K562 (cell line): Measurements from ENCODE around the gene PRELID2. TPM values are rescaled to one million over a fixed set of nuclear protein-coding genes. Genes with fewer than 3 reads are reported as not detected.
A peak's percentile ranks its signal among the peaks of the same experiment; 100 is the strongest.

Experiments
- CBX8 ChIP-seq: fragments of 200-600 bp; sonication (generic); IDR thresholded peaks from 2 replicates; pipeline ENCODE4 v1.6.1; 2012; ENCODE audit warnings: borderline replicate concordance, mixed run types, low read depth, mild to moderate bottlenecking, moderate library complexity, mixed read lengths, low read length, control low read depth, inconsistent platforms; ENCODE audit not compliant: poor library complexity, severe bottlenecking; ENCODE audit errors: extremely low read depth
- CTBP1 ChIP-seq: fragments of 450-650 bp; IDR thresholded peaks from 2 replicates; pipeline ENCODE4 v1.6.1; 2016; ENCODE audit warnings: borderline replicate concordance
- ELF1 ChIP-seq: fragments of 200-800 bp; sonication (Bioruptor generic); IDR thresholded peaks from 2 replicates; pipeline ENCODE4 v1.6.1; 2016; ENCODE audit warnings: missing genetic modification characterization, missing compliant biosample characterization
- KLF13 ChIP-seq: fragments of 450-650 bp; IDR thresholded peaks from 2 replicates; pipeline ENCODE4 v1.6.1; 2016; ENCODE audit warnings: missing genetic modification characterization, low read depth, mild to moderate bottlenecking, missing compliant biosample characterization, moderate library complexity, borderline replicate concordance
- MAFG ChIP-seq: fragments of 450-650 bp; conservative IDR thresholded peaks from 2 replicates; pipeline ENCODE4 v1.6.1; 2016; ENCODE audit warnings: missing genetic modification characterization, missing compliant biosample characterization
- NCOA6 ChIP-seq: fragments of 450-650 bp; IDR thresholded peaks from 2 replicates; pipeline ENCODE4 v1.6.1; 2017; ENCODE audit warnings: mild to moderate bottlenecking
- NCOR1 ChIP-seq: fragments of 450-650 bp; IDR thresholded peaks from 2 replicates; pipeline ENCODE4 v1.6.1; 2016; ENCODE audit warnings: mild to moderate bottlenecking, moderate library complexity
- PPARD ChIP-seq: fragments of 250-450 bp; sonication (Bioruptor Pico); IDR thresholded peaks from 2 replicates; pipeline ENCODE4 v1.8.0; 2022; ENCODE audit warnings: inconsistent platforms, mild to moderate bottlenecking, moderate library complexity
- PTRF ChIP-seq: fragments of 450-650 bp; IDR thresholded peaks from 2 replicates; pipeline ENCODE4 v1.6.1; 2016; ENCODE audit warnings: mild to moderate bottlenecking, missing genetic modification characterization, missing compliant biosample characterization
- TCF15 ChIP-seq: fragments of 250-450 bp; sonication (Bioruptor Pico); IDR thresholded peaks from 2 replicates; pipeline ENCODE4 v1.8.0; 2022; ENCODE audit warnings: moderate library complexity, mild to moderate bottlenecking, inconsistent platforms
- TGIF2 ChIP-seq: sonication (generic); formaldehyde crosslinking; IDR thresholded peaks from 2 replicates; pipeline ENCODE4 v1.8.1; 2022; ENCODE audit warnings: mild to moderate bottlenecking, missing genetic modification reagents, moderate library complexity
- U2AF1 ChIP-seq: fragments of 200-400 bp; formaldehyde crosslinking; optimal IDR thresholded peaks from 2 replicates; pipeline ENCODE3; 2017; ENCODE audit warnings: mild to moderate bottlenecking, low read depth, low read length, moderate library complexity
- ZBTB7A ChIP-seq: IDR thresholded peaks from 2 replicates; pipeline ENCODE4 v1.6.1; 2011; ENCODE audit warnings: low read depth, mild to moderate bottlenecking, low read length, moderate library complexity, borderline replicate concordance; ENCODE audit not compliant: control insufficient read depth
- ZFP30 ChIP-seq: fragments of 250-450 bp; sonication (Bioruptor Pico); IDR thresholded peaks from 2 replicates; pipeline ENCODE4 v1.8.0; 2022; ENCODE audit warnings: moderate library complexity, mild to moderate bottlenecking, inconsistent platforms, borderline replicate concordance
- ZFX ChIP-seq: sonication (generic); formaldehyde crosslinking; IDR thresholded peaks from 2 replicates; pipeline ENCODE4 v1.8.0; 2022; ENCODE audit warnings: mild to moderate bottlenecking, missing genetic modification reagents, moderate library complexity
- ZNF316 ChIP-seq: fragments of 450-650 bp; IDR thresholded peaks from 2 replicates; pipeline ENCODE4 v1.6.1; 2016
- ZNF589 ChIP-seq: fragments of 200-800 bp; sonication (Bioruptor generic); IDR thresholded peaks from 2 replicates; pipeline ENCODE4 v1.6.1; 2016; ENCODE audit warnings: low read depth, missing genetic modification characterization, missing compliant biosample characterization
- ZNF764 ChIP-seq: fragments of 250-450 bp; sonication (Bioruptor Pico); IDR thresholded peaks from 2 replicates; pipeline ENCODE4 v1.4.0; 2020; ENCODE audit warnings: low read depth, mild to moderate bottlenecking, moderate library complexity
- polyA plus RNA-seq, 8 experiments: library from polyadenylated mRNA; depleted of rRNA in 4 of 8; stranded (reverse) in 5 of 8; unstranded in 3 of 8; fragments of >200 nt; fragmentation: Nextera tagmentation in 2 of 8; fragmentation: Illumina TruSeq in 1 of 8; extraction: Ambion mirVana in 2 of 8; extraction: Trizol in 1 of 8; gene quantifications; 2 replicates each; pipeline versions ENCODE4 v1.2.1 to v1.2.3, GENCODE V29; 2011 to 2014; ENCODE audit warnings: inconsistent platforms in 1 of 8, missing spikeins in 1 of 8
- total RNA-seq, 7 experiments: library from RNA; depleted of rRNA in 6 of 7; stranded (reverse); fragments of >200 nt in 6 of 7; fragmentation: Illumina TruSeq in 2 of 7; extraction: Trizol in 2 of 7; gene quantifications; 2 replicates each; pipeline versions ENCODE4 v1.2.1 to v1.2.3, GENCODE V29; 2011 to 2021; ENCODE audit warnings: low replicate concordance in 1 of 7
- TF ChIP-seq, protein P1 (sequence below): fragments of 450-650 bp; formaldehyde crosslinking; IDR thresholded peaks from 2 replicates; pipeline ENCODE4 v1.4.0; 2022; ENCODE audit warnings: missing genetic modification characterization
- TF ChIP-seq, protein P2 (sequence below): fragments of 450-650 bp; IDR thresholded peaks from 2 replicates; pipeline ENCODE4 v1.6.1; 2016; ENCODE audit warnings: low read depth, mild to moderate bottlenecking, moderate library complexity

The PRELID2 gene
- total and polyA plus RNA-seq, 9 of the 15 experiments (the other 6 are each of a cell fraction or from before 2014, with no cell fraction given) = 6.4 to 68.2 (median 28.8) TPM

DNA sequence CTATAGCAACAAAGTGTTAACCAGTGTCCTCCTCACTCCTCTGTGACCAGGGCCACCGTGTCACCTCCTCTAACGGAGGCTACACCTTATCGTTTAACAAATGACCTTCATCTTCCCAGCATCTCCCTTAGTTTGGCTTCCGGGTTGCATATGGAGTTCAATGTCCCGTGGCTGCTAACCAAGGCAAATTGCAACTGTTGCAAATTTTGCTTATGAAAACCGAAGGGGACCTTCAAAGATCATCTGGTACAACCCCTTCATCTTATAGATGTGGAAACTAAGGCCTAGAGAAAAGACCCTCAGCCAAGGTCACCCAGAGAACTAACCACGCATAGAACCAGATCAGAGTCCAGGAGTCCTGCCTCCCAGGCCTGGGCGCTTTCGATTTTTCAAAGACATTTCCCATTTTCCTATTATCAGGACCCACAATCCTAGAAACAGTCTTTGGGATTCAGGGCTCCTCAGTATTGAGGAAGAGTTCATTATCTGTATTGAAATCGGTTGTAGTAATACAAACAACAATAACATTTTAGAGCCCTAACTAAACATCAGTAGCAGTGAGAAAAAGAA lies 1.4 kb downstream of the PRELID2 start (continued):
- TF ChIP-seq ZFX (CRISPR knock-in tag) (no peak), PTRF (tag) (no peak), MAFG (tag) (0 out of 2 replicates have a peak, but pooled peaks have one; percentile 25), TCF15 (CRISPR knock-in tag) (no peak), TGIF2 (CRISPR knock-in tag) (no peak), ZNF589 (CRISPR knock-in tag) (no peak), ELF1 (tag) (no peak), PPARD (no peak), NCOR1 (no peak), ZBTB7A (no peak), KLF13 (tag) (no peak), ZNF764 (CRISPR knock-in tag) (no peak), ZNF316 (peak; percentile 84), CBX8 (no peak), NCOA6 (no peak), CTBP1 (peak; percentile 28; the same call in 1 of the 2 replicates), U2AF1 (no peak), ZFP30 (no peak)
- TF ChIP-seq, protein P1, sequence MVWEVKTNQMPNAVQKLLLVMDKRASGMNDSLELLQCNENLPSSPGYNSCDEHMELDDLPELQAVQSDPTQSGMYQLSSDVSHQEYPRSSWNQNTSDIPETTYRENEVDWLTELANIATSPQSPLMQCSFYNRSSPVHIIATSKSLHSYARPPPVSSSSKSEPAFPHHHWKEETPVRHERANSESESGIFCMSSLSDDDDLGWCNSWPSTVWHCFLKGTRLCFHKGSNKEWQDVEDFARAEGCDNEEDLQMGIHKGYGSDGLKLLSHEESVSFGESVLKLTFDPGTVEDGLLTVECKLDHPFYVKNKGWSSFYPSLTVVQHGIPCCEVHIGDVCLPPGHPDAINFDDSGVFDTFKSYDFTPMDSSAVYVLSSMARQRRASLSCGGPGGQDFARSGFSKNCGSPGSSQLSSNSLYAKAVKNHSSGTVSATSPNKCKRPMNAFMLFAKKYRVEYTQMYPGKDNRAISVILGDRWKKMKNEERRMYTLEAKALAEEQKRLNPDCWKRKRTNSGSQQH = no peak
- TF ChIP-seq, protein P2, sequence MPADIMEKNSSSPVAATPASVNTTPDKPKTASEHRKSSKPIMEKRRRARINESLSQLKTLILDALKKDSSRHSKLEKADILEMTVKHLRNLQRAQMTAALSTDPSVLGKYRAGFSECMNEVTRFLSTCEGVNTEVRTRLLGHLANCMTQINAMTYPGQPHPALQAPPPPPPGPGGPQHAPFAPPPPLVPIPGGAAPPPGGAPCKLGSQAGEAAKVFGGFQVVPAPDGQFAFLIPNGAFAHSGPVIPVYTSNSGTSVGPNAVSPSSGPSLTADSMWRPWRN = no peak
